Measurements from ENCODE around the gene RNF217.
A peak's percentile ranks its signal among the peaks of the same experiment; 100 is the strongest.
"Not testable (repeated sequence)": the region's sequence is repeated elsewhere in the genome, so short reads cannot be mapped to it uniquely, and the experiment has no call there.

RNF217 gene

DNA sequence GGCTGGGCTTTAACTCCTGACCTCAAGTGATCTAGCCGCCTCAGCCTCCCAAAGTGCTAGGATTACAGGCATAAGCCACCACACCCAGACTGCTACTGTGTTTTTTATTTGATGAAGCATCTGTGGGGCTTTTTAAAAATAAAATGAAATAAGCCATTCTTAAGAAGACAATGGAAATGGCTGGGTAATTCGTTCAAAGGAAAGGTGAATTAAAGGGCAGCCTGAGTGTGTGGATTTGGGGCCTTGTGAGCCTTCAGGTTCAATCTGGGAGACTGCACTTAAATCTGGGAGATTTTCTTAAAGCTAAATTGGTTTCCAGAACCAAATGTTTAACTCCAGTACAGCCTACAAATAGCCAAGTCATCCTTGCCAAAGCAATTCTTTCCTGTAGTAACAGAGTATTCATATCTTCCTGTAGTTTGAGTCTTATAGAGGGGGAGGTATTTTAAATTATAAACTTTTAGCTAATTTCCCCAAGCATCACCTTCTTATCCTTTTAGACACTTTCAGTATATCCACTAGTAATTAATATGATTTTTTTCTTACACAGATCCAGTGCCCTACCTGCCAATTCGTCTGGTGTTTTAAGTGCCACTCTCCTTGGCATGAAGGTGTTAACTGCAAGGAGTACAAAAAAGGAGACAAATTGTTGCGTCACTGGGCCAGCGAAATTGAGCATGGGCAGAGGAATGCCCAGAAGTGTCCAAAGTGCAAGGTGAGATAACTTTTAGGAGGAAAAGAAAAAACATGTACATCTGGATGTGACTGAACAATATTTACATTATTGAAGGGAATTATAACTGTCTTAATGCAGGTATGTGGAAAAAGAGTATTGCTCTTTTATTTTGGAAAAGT, 95.4 kb downstream of the RNF217 start:
- DNase-seq (ENCODE audit: low spot score) = no peak

DNA sequence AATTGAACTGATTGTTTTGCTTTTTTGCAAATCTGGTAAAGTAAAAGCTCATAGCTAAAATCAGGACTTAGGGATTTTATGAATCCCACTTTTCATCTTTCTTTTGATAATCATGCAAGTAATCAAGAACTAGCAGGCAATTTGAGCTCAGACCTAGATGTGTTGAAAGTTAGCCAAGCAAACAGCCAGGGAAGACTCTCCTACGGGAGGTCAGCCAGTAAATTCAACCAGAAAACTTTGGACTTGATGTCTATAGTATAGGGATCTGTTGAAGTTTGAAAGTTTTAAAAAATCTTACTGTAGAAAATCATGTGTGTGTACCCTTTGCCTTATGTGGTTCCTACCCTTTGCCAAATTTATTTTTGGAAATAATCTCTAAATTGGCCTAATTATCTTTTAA, 96.3 kb downstream of the RNF217 start:
- no peak for DNase-seq (ENCODE audit: low spot score)

DNA sequence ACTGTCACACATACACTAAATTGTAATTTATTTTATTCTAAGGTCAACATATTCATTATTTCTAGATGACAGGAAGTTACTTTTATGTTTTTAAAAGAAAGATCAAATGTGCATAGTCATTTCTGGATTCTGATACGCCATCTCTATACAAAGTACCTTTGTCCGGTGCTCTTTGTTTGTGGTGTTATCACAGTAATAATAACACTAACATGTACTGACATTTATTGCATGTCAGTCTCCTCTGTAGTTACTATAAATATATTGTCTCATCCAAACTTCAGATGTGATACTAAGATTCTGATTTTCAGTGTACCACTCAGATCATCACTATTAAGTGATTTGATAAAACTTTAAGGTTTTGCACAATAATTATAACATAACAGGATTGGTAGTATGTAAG, 101.1 kb downstream of the RNF217 start:
- no peak for DNase-seq (ENCODE audit: low spot score)

DNA sequence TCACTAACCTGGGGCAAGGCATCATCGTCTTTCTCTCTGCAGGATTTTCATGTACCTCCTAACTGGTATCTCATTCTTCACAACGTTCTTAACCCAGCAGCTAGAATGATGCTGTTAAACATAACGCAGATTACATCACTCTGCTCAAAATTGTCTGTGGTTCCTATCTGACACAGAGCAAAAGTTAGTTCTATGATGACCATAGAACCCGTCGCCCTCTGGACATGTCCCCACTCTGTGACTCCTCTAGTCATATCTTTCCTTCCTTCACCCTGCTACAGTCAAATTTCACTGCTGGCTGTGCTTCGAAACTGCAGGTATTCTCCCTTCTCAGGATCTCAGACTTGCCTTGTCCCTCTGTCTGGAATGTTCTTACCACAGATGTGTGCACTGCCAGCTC, 103.9 kb downstream of the RNF217 start:
- no peak for DNase-seq (ENCODE audit: low spot score)

DNA sequence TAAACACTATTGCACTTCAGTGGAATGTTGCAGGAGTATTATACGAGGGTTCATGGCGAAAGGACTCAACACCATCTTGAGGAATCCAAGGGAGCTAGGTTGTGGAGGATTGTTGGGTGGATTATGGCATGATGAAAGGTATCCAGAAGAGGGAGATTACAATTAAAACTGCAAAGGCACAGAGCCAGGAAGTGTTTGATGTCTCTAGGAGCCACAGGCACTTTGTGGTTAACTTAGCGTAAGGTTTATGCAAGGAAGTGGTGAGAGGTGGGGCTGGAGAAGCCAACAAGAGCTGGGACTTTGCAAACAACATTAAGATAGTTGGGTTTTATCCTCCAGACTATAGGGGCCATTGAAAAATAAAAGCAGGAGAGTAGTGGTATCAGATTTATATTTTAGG, 104.7 kb downstream of the RNF217 start:
- DNase-seq (ENCODE audit: low spot score) = no peak

DNA sequence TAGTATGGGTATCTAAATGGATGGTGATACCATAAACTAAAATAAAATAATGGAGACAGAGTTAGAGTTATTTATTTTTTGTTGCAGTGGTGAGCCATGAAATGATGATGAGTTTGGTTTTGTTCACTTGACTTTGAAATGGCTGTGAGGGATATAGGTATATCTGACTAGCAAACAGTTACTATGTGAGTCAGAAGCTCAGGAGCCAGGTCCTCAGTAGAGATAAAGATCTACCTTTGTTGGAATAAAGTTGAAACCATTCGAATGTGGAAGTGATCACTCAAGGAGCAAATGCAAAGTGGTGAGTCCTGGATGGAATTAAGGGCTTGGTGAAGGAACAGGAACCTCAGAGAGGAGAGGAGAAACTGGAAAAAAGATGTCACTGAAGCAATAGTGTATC, 105.3 kb downstream of the RNF217 start:
- no peak for DNase-seq (ENCODE audit: low spot score)

DNA sequence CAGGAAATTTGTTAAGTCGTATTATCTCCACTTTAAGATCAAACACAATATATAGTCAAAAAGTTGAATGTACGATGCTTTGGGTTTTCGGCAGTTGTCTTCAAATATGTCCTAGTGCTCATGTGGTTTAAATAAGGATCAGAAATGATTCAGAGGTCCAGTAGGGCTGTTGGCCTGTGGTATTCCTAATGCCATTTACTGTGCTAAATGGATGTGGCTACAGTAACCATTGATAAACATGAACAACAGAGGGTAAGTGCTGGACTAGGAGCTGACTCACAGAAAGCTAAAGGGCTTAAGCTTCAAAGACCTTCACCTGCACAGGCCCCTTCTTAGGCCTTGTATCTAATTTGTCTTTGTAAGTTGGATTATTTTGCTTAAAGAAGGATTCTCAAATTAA, 110.8 kb downstream of the RNF217 start:
- no peak for DNase-seq (ENCODE audit: low spot score)

DNA sequence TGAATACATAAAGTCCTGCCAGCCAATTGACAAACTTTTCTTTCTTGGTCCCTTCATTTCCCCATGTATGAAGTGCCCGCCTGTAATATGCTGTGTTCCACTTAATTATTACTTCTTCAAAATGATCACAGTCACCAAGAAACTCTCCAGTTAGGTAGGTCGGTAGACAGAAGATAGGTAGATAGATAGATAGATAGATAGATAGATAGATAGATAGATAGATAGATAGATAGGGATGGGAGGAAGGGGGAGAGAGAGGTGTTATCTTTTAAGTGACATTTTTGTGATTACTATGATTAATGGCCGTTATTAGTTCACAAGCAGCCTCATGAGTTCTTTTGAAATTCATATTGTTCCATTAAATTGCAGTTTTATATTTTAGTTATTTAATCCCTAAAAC, 111.9 kb downstream of the RNF217 start:
- DNase-seq (ENCODE audit: low spot score) = no peak

DNA sequence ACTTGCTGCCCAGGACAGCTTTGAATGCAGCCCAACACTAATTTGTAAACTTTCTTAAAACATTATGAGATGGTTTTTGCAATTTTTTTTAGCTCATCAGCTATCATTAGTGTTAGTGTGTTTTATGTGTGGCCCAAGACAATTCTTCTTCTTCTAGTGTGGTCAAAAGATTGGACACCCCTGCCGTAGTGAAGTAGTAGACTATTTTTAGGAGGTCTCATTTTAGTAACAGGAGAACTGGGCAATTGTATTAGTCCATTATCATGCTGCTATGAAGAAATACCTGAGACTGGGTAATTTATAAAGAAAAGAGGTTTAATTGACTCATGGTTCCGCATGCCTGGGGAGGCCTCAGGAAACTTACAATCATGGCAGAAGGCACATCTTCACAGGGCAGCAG, 112.8 kb downstream of the RNF217 start:
- DNase-seq (ENCODE audit: low spot score) = not testable (repeated sequence)

DNA sequence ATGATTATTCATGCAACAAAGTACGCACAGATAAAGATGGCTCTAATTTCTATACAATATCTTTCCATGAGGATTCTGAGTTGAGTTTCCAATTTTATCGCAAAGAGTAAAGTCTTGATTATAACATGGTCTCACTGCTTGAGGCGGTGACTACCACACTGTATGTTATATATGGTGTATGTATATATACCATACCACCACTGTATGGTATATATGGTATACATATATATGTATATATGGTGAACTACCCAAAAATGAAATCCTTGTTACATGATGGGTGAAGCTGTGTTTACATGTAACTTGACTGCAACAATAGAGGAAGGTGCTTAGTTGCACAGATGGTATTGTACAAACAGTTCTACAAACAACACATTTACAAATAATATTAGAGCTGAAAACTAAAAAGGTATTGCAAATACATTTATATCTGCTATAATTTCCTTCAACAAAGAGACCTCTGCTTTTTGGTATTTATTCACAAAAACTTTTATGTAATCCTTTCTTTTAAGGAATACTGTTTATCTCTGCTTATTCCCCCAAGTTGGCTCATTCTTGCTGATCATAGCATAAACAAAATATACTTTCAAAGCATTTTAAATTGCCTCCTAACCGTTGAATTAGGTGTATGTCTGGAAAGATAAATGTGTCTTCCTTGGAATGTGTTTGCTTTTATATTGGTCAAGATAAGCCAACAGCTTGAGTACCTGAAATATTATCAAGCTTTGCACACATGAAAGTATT, 113.7 kb downstream of the RNF217 start:
- DNase-seq (ENCODE audit: low spot score) = no peak

DNA sequence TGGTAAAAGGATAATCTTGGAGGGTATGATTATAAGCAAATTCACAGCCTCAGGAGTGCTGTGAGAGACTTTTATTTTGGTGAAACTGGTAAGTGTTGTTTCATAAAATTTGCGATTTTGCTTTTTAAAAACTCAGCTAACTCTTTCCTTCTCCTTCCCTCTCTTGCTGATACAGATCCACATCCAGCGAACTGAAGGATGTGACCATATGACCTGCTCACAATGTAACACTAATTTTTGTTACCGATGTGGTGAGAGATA, 114.2 kb downstream of the RNF217 start:
- no peak for DNase-seq (ENCODE audit: low spot score)

DNA sequence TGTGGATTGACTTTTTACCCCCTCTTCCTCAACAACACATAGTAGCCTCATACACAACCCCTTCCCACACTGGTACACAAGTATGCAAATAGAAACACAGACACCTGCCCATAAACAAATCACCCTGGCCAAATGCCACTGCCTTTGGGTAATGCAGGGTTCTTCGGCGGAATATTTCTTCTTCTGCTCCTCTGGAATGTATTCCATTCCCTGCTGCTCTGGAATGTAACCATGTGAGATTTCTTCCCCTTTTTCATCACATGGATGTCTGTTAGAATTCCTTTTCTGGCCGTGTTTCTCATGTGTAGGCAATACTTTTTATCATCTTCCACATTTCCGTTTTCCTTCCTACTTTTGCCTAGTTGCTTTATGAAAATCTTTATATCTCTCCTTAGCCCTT, 115.2 kb downstream of the RNF217 start:
- DNase-seq (ENCODE audit: low spot score) = no peak

DNA sequence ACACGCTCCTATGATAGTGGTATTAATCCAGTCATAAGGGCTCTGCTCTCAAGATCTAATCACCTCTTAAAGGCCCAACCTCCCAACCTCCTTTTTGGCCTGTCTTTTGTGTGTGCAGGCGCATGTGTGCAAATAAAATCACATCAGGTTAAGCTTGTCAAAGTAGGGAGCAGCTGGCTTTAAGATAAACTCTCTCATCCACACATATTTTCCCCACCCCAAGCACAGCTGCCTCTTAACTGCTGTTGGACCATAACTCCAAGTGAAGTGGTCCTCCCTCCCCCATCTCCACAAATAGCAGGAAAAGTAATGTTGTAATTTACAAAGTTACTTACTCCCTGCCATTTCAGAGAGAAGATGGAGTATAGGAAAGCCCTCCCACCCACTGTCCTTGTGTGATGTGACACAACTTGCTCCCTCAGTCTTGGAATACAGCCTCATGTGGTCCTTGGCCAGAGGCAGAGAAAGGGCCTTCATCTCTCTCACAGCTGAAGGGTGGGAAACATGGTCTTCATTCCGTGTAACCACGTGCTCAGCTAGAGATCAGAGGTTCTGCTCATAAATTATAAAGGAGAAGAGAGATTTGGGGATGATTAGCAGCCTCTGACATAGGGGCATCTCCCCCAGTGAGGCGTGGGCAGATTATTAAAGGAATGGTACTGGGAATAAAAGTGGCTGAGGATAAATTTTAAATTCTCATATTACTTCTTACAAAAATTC, 116.5 kb downstream of the RNF217 start:
- DNase-seq (ENCODE audit: low spot score) = no peak

DNA sequence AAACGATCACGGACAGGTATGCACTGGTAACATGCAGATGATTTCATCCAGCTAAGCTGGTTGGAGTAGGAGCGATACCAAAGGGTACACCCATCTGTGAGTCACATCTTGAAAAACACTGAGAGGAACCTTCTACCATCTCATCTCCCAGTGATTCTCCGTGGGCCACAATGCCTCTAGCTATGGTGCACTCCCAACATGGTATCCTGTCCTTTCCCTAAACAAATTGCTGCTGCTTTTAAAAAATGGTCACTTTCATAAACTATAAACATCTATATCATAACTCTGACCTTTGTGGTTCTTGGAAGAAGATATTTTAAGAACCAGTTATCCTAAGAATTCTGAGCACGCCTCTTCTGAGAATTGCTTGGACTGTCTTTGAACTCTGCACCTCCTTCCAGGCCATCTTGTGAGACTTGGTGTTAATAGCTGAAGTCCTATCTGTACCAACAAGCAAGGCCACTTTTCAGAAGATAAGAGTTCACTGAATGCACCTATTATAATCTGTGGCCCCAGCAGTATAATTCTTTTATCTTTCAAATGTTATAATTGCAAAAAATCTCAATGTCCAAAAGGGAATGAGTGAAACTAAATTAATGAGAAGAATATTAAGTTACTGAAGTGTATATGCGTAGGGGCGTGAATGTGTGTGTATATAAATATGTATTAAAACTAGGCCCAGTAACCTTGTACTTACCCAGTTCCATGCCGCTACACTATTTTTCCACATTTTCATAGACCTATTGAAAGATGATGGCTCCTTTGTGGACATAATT, 120.9 kb downstream of the RNF217 start:
- DNase-seq (ENCODE audit: low spot score) = no peak

DNA sequence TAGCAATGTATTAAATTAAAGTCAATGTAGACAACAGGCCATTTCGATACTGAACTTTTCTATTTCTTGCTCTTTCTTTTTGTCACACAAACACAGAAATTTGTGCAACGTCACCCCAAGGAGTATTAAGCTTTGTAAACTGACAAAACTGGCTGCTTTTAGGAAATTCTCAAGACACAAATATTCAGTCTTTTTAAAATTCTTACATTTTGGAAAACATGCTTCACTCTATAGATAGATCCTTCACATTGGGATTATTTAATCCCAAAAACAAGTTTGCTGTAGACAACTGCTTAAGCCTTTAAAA, 121.4 kb downstream of the RNF217 start:
- no peak for DNase-seq (ENCODE audit: low spot score)

DNA sequence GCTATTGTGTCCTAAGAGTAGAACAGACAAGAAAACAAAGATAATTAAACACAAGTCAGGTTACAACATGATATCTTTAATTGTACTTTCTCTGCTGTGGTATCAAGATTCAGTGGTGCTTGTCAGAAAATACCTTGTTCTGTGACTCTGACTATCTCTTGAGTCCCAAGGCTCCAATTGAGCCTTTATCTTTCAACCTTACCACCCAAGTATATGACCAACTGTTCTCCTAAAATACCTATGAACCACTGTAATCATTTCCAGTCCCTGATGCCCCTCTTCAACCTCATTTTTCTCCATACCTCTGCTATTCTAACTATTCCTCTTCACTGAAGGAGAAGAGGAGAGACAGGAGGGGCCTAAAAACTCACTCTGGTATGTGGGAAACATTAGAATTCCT, 124.5 kb downstream of the RNF217 start:
- no peak for DNase-seq (ENCODE audit: low spot score)

DNA sequence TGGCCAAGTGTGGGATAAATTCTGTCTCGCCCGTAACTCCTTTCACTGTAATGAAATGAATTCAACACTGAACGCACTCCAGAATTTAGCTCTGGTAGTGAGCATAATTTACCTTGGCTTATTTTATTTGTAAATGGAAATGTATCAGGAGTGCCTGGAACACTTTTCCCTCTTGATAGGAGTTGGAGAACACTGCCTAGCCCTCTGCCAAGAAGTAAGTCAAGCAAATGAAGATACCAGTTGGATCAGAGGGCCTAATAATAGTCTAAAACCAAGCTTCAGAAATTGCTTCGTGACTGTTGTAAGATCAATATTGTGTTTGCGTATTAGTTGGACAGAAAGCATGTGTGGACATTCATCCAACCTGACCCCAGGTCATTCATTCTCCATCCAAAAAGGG, 126.7 kb downstream of the RNF217 start:
- no peak for DNase-seq (ENCODE audit: low spot score)

DNA sequence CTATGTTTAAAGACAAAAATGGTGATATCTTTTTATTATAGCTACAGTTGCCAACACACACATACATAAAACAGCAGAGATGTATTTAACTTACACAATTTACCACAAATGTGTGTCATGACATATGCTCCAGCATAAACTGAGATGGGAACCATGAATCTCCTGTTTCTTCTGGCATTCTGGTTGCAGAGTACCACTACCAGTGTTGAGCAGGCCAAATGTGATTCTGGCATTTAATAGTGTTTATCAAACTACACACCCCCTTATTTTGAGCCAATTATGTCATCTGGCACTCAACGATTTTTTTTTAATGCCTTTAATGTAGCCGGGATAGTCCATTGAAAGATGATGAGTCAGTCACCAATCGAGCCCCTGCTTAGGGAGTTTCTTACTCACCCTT, 132.3 kb downstream of the RNF217 start:
- DNase-seq (ENCODE audit: low spot score) = no peak

DNA sequence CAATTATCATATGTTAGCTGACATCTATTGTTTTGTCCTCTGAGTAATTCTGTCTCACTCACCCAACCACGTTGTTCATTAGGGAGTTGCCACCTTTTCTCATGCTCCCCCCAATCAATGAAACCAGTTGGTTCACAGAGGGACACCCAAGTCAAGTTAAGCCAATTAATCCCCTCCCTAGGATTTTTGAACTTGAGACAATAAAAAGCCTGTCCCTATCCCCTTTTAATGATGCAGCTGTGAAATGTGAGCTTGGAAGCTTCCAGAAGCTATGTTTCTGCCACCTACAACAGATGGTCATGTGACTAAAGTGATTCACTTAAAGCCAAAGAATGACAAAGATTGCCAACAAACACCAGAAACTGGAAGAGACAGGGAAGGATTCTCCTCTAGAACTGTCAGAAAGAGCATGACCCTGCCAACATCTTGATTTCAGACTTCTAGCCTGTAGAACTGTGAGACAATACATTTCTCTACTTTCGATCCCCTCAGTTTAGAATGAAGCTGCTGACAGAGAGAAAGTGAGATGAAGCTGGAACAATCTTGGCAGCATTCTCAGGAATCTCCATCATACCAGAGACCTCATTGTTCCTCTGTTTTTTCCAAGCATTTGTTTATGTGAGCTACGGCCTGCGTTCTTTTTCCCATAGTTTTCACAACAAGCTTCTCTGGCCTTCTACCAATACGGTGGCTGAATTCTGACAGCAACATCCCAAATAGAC, 133.5 kb downstream of the RNF217 start:
- DNase-seq (ENCODE audit: low spot score) = peak; percentile 85

DNA sequence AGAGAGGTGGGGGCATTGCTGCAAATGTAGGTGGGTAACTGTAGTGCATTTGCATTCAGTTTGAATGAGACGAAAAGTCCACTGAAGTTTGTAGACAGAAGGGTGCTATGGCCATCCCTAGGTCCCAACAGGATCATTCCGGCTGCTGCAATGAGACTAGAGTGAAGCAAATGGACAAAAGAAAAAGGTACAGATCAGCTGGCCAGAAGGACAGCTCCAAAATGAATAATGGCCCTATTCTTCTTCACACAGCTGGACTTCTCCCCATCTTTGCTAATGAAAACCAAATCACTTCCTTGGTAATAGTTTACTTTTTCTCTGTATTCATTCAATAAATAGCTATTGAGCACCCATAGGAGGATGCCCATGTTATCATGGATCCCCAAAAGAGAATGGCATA, 134.9 kb downstream of the RNF217 start:
- DNase-seq (ENCODE audit: low spot score) = peak; percentile 81

DNA sequence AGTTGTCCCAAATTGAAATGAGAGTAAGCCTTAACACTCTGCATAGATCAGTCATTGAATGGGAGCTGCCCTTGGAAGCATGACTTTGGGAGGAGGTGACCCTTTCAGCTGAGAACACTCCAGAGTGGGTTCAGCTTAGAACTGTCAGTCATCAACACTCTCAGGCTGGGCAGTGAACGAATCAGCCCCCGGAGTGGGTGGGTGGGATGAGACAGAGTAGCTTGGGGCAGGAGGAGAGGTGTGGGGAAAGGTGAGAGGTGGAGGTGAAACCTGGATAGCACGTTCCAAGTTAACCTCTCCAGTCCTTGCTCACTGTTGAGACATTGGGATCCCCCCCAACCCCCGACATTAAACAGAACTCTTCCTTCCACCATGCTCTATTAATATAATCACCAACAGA, 136.0 kb downstream of the RNF217 start:
- DNase-seq (ENCODE audit: low spot score) = no peak
